Loucy (cell line): ENCODE results near the gene ACAD11.

Experiments used
- EZH2phosphoT487 ChIP-seq: fragments of 200-600 bp; IDR thresholded peaks from 2 replicates; pipeline ENCODE4 v1.6.1; 2018; ENCODE audit warnings: antibody characterized with exemption, mild to moderate bottlenecking, moderate library complexity, borderline replicate concordance
- TF ChIP-seq, protein P1 (sequence below): fragments of 200-600 bp; sonication (generic); conservative IDR thresholded peaks from 2 replicates; pipeline ENCODE4 v1.5.1; 2014; ENCODE audit warnings: mild to moderate bottlenecking, antibody characterized with exemption, low read length

DNA sequence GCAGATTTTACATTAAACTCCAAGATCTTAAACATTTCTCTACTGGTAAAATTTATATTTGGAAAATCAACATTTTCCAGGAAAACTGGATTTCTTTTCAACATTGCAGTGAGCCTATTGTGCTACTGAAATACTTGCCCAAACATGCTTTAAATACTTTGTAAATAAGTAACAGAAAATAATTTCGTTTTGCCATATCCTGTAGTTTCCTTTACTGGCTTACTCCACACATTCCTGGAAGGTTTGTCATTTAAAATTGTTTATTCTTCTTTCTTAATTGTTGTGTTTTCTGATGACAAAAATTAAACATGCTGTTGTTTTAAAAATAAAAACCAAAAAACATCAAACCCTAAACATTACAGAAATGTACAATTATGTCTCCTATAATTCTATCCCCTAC lies 22.0 kb downstream of the ACAD11 start:
- TF ChIP-seq, protein P1, sequence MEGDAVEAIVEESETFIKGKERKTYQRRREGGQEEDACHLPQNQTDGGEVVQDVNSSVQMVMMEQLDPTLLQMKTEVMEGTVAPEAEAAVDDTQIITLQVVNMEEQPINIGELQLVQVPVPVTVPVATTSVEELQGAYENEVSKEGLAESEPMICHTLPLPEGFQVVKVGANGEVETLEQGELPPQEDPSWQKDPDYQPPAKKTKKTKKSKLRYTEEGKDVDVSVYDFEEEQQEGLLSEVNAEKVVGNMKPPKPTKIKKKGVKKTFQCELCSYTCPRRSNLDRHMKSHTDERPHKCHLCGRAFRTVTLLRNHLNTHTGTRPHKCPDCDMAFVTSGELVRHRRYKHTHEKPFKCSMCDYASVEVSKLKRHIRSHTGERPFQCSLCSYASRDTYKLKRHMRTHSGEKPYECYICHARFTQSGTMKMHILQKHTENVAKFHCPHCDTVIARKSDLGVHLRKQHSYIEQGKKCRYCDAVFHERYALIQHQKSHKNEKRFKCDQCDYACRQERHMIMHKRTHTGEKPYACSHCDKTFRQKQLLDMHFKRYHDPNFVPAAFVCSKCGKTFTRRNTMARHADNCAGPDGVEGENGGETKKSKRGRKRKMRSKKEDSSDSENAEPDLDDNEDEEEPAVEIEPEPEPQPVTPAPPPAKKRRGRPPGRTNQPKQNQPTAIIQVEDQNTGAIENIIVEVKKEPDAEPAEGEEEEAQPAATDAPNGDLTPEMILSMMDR: no peak
- TF ChIP-seq EZH2phosphoT487: no peak
